Measurements from ENCODE around the gene SPINK1. TPM values are rescaled to one million over a fixed set of nuclear protein-coding genes. Genes with fewer than 3 reads are reported as not detected.

SPINK1 gene
- total and polyA plus RNA-seq, 2 of the 4 experiments (the other 2 are of a cell fraction): not detected

- POLR2A ChIA-PET (ENCODE audit: unreplicated experiment): no interaction called here
- no peak overlapping the region for H3K9ac ChIP-seq (ENCODE audit: low read depth, low read length)
- dilution Hi-C loops (cut with HindIII; ENCODE audit: low sequenced_read_pairs, unreplicated experiment) (no loop called here), intact Hi-C loops (cut with micrococcal nuclease) (no loop called here), in situ Hi-C loops (cut with MboI; ENCODE audit: low sequenced_read_pairs) (no loop called here)
- H3K36me3 ChIP-seq (ENCODE audit: control insufficient read depth, insufficient read depth, low read length): no peaks in the 10 kb centered on the region
- no peak overlapping the region for H2BK120ac ChIP-seq (ENCODE audit: low read depth, low read length)
- CTCF ChIA-PET: no interaction called here
- TF ChIP-seq MAZ (IDR thresholded peaks at IDR 0.05; ENCODE audit: borderline replicate concordance, low read depth, low read length): no peak
- no peak for TF ChIP-seq CHD1 (IDR thresholded peaks at IDR 0.05; ENCODE audit: low read depth, low read length)
- TF ChIP-seq POLR2A (IDR thresholded peaks at IDR 0.05; ENCODE audit: low read depth, low read length): no peak
- TF ChIP-seq MAFK (IDR thresholded peaks at IDR 0.05; ENCODE audit: low read depth, low read length): no peak
- no peak for TF ChIP-seq CTCF (conservative IDR thresholded peaks at IDR 0.05; ENCODE audit: low read depth, low read length)
- TF ChIP-seq SMC3 (IDR thresholded peaks at IDR 0.05; ENCODE audit: low read depth, low read length): no peak
- no peak for TF ChIP-seq USF2 (IDR thresholded peaks at IDR 0.05; ENCODE audit: low read depth, low read length)
- no peak for TF ChIP-seq MXI1 (IDR thresholded peaks at IDR 0.05; ENCODE audit: borderline replicate concordance, low read depth, low read length)
- TF ChIP-seq ELK1 (IDR thresholded peaks at IDR 0.05; ENCODE audit: borderline replicate concordance, low read depth, low read length): no peak
- TF ChIP-seq RFX5 (IDR thresholded peaks at IDR 0.05; ENCODE audit: low read depth, low read length): no peak
- TF ChIP-seq BHLHE40 (IDR thresholded peaks at IDR 0.05; ENCODE audit: low read depth, low read length): no peak
- TF ChIP-seq RAD21 (IDR thresholded peaks at IDR 0.05; ENCODE audit: low read length): no peak
- TF ChIP-seq NFE2L2 (IDR thresholded peaks at IDR 0.05; ENCODE audit: low read depth, low read length): no peak
- TF ChIP-seq FOS (IDR thresholded peaks at IDR 0.05; ENCODE audit: low read depth, low read length): no peak
- TF ChIP-seq RCOR1 (IDR thresholded peaks at IDR 0.05; ENCODE audit: insufficient replicate concordance, low read length): no peak
- no peak for TF ChIP-seq CEBPB (IDR thresholded peaks at IDR 0.05; ENCODE audit: low read depth, low read length)
- no peak overlapping the region for H4K91ac ChIP-seq (ENCODE audit: insufficient read depth, low read depth, low read length)
- H3K4me2 ChIP-seq (ENCODE audit: low read depth, low read length): no peak overlapping the region
- no peak overlapping the region for H3K14ac ChIP-seq (replicated peaks; ENCODE audit: low read depth, low read length)
- ATAC-seq (ENCODE audit: low read depth) (no peak), DNase-seq (no peak)
- no peaks in the 10 kb centered on the region for H4K20me1 ChIP-seq (ENCODE audit: insufficient read depth, low read length)
- H3K27me3 ChIP-seq (ENCODE audit: control insufficient read depth, insufficient read depth, low read length): no peaks in the 10 kb centered on the region
- H3K9me1 ChIP-seq (ENCODE audit: insufficient read depth, low read length): no peaks in the 10 kb centered on the region
- H4K5ac ChIP-seq (ENCODE audit: low read depth, low read length): no peak overlapping the region
- H3K79me1 ChIP-seq (ENCODE audit: low read depth in 1 of 2, low read length in 2 of 2): no peaks in the 10 kb centered on the region
- no CpG with 5 or more reads among the region's 3 CpGs for WGBS, 2 experiments (ENCODE audit: extremely low coverage in 2 of 2, insufficient read length in 1 of 2)
- H3K4me1 ChIP-seq (ENCODE audit: control insufficient read depth, insufficient read depth, low read length): no peaks in the 10 kb centered on the region
- H3K27ac ChIP-seq (ENCODE audit: insufficient read depth, low read length): no peak overlapping the region
- H2AK9ac ChIP-seq (replicated peaks; ENCODE audit: low read depth, low read length, poor library complexity): no peak overlapping the region
- no peak overlapping the region for H2BK15ac ChIP-seq (ENCODE audit: low read depth, low read length)
- no peak overlapping the region for H2BK20ac ChIP-seq (ENCODE audit: low read depth, low read length)
- H2BK5ac ChIP-seq (ENCODE audit: low read depth, low read length, poor library complexity, severe bottlenecking): no peak overlapping the region
- no peak overlapping the region for H3K4me3 ChIP-seq (ENCODE audit: insufficient read depth, low read depth, low read length)
- no peak overlapping the region for H3K18ac ChIP-seq (ENCODE audit: low read depth, low read length)
- no peak overlapping the region for H3K56ac ChIP-seq (ENCODE audit: extremely low read depth, insufficient read depth, low read length)
- H2AK5ac ChIP-seq (ENCODE audit: low read depth, low read length): no peak overlapping the region
- no peak overlapping the region for H3K4ac ChIP-seq (ENCODE audit: low read depth, low read length)
- BruUV-seq (replicated peaks): no TSS peak
- H3K9me3 ChIP-seq (ENCODE audit: control insufficient read depth, insufficient read depth, low read length): no peaks in the 10 kb centered on the region
- no peak overlapping the region for H3K23ac ChIP-seq (ENCODE audit: low read depth, low read length)
- H4K8ac ChIP-seq (ENCODE audit: low read depth in 2 of 2, low read length in 2 of 2): no peak overlapping the region
- no peak overlapping the region for H2AFZ ChIP-seq (replicated peaks; ENCODE audit: low read length, poor library complexity)
Observed at GRCh38 chr5:147851578-147851977, 20.1 kb upstream of the SPINK1 start.
